GM23338 (cell line): ENCODE data around the gene TDP2. TPM values are rescaled to one million over a fixed set of nuclear protein-coding genes. Genes with fewer than 3 reads are reported as not detected.

Experiments used
- ATAC-seq: fragments of 200-7000 bp; cut with Tn5 transposase; 3 replicates; pipeline ENCODE4 v1.9.1; 2020
- DNase-seq: peaks from one replicate; pipeline ENCODE4 v3.0.0-alpha.2; 2015; ENCODE audit warnings: low spot score
- H2AFZ ChIP-seq: fragments of 200-600 bp; sonication (generic); 2 replicates; pipeline ENCODE4 v1.8.0; 2016; ENCODE audit warnings: antibody characterized with exemption, mild to moderate bottlenecking, moderate library complexity
- H3F3A ChIP-seq: fragments of 200-600 bp; sonication (generic); replicated peaks from 2 replicates; pipeline ENCODE4 v1.8.0; 2017; ENCODE audit warnings: antibody characterized with exemption, mixed run types, low read depth
- H3K27ac ChIP-seq: fragments of 200-600 bp; sonication (generic); 2 replicates; pipeline ENCODE4 v1.6.1; 2016; ENCODE audit warnings: low read depth
- H3K27me3 ChIP-seq: fragments of 200-600 bp; sonication (generic); 2 replicates; pipeline ENCODE4 v1.8.0; 2016; ENCODE audit warnings: mild to moderate bottlenecking, mixed run types, moderate library complexity; ENCODE audit not compliant: insufficient read depth
- H3K36me3 ChIP-seq: fragments of 200-600 bp; sonication (generic); 2 replicates; pipeline ENCODE4 v1.8.0; 2016; ENCODE audit warnings: mild to moderate bottlenecking; ENCODE audit not compliant: insufficient read depth
- H3K4me1 ChIP-seq: fragments of 200-600 bp; sonication (generic); 2 replicates; pipeline ENCODE4 v1.8.0; 2016; ENCODE audit warnings: mild to moderate bottlenecking, moderate library complexity; ENCODE audit not compliant: insufficient read depth
- H3K4me2 ChIP-seq: fragments of 200-600 bp; sonication (generic); 2 replicates; pipeline ENCODE4 v1.7.1; 2017; ENCODE audit warnings: mixed run types
- H3K4me3 ChIP-seq: fragments of 200-600 bp; sonication (generic); 2 replicates; pipeline ENCODE4 v1.6.1; 2016; ENCODE audit warnings: mixed run types
- H3K79me2 ChIP-seq: fragments of 200-600 bp; sonication (generic); replicated peaks from 2 replicates; pipeline ENCODE4 v1.8.0; 2017; ENCODE audit warnings: mild to moderate bottlenecking; ENCODE audit not compliant: insufficient read depth
- H3K9me2 ChIP-seq: fragments of 200-600 bp; sonication (generic); 2 replicates; pipeline ENCODE4 v1.8.0; 2017; ENCODE audit not compliant: insufficient read depth
- H4K20me1 ChIP-seq: fragments of 200-600 bp; sonication (generic); replicated peaks from 2 replicates; pipeline ENCODE4 v1.8.0; 2017; ENCODE audit warnings: mild to moderate bottlenecking; ENCODE audit not compliant: insufficient read depth
- H3K27ac Mint-ChIP-seq: 2 replicates; pipeline ENCODE4 v1.8.0; 2020; ENCODE audit warnings: inconsistent platforms, mild to moderate bottlenecking, moderate library complexity, mixed read lengths
- H3K27me3 Mint-ChIP-seq: 3 replicates; pipeline ENCODE4 v1.8.0; 2022; ENCODE audit warnings: low read depth, mild to moderate bottlenecking, moderate library complexity, mixed read lengths, inconsistent platforms; ENCODE audit not compliant: insufficient read depth, poor library complexity
- H3K36me3 Mint-ChIP-seq: 3 replicates; pipeline ENCODE4 v1.8.0; 2021; ENCODE audit warnings: low read depth, mild to moderate bottlenecking, inconsistent platforms, moderate library complexity, mixed read lengths
- H3K4me1 Mint-ChIP-seq: 3 replicates; pipeline ENCODE4 v1.8.0; 2020; ENCODE audit warnings: mild to moderate bottlenecking, inconsistent platforms, mixed read lengths
- H3K4me3 Mint-ChIP-seq: 3 replicates; pipeline ENCODE4 v1.8.0; 2021; ENCODE audit warnings: moderate library complexity, mild to moderate bottlenecking, inconsistent platforms, mixed read lengths
- H3K9me3 Mint-ChIP-seq: 3 replicates; pipeline ENCODE4 v1.8.0; 2020; ENCODE audit warnings: moderate library complexity, mild to moderate bottlenecking, inconsistent platforms, mixed read lengths
- CTCF ChIP-seq, 2 experiments: fragments of 200-600 bp in 1 of 2; sonication (generic) in 1 of 2; conservative IDR thresholded peaks; 2 replicates each; pipeline versions ENCODE4 v1.5.1 to v1.6.1; 2016 to 2017; ENCODE audit warnings: antibody characterized with exemption in 2 of 2, low read depth in 2 of 2, mild to moderate bottlenecking in 2 of 2, moderate library complexity in 1 of 2
- ETS1 ChIP-seq: IDR thresholded peaks from 2 replicates; pipeline ENCODE4 v1.6.1; 2016; ENCODE audit warnings: antibody characterized with exemption
- EZH2 ChIP-seq: fragments of 200-600 bp; sonication (generic); IDR thresholded peaks from one replicate; pipeline ENCODE4 v1.8.0; 2017; ENCODE audit warnings: antibody characterized with exemption, mild to moderate bottlenecking, low read depth; ENCODE audit not compliant: unreplicated experiment
- EZH2phosphoT487 ChIP-seq: fragments of 200-600 bp; sonication (generic); IDR thresholded peaks from one replicate; pipeline ENCODE4 v1.8.1; 2018; ENCODE audit warnings: antibody characterized with exemption; ENCODE audit not compliant: unreplicated experiment
- POLR2AphosphoS5 ChIP-seq: IDR thresholded peaks from 2 replicates; pipeline ENCODE4 v1.6.1; 2016; ENCODE audit warnings: antibody characterized with exemption, low read depth
- STAT1 ChIP-seq: IDR thresholded peaks from one replicate; pipeline ENCODE4 v1.6.1; 2016; ENCODE audit warnings: antibody characterized with exemption; ENCODE audit not compliant: unreplicated experiment
- ZNF114 ChIP-seq: fragments of 250-450 bp; sonication (Bioruptor Pico); IDR thresholded peaks from 2 replicates; pipeline ENCODE4 v1.5.0; 2020; ENCODE audit warnings: mild to moderate bottlenecking, moderate library complexity
- ZNF331 ChIP-seq: fragments of 250-450 bp; sonication (Bioruptor Pico); IDR thresholded peaks from 2 replicates; pipeline ENCODE4 v1.5.0; 2020; ENCODE audit warnings: low read depth, mild to moderate bottlenecking, moderate library complexity
- polyA plus RNA-seq: library from polyadenylated mRNA; unstranded; fragments of >200 nt; fragmentation: Nextera tagmentation; extraction: Ambion mirVana; gene quantifications from 2 replicates; pipeline ENCODE4 v1.2.1, GENCODE V29; 2016
- total RNA-seq: library from RNA; depleted of rRNA; stranded (reverse); fragments of >200 nt; shearing (Covaris generic); gene quantifications from 2 replicates; pipeline ENCODE4 v1.2.3, GENCODE V29; 2014

The TDP2 gene
- total and polyA plus RNA-seq, 2 experiments from 2014 or later, result 46.8 to 47.8 TPM

- peaks cover 4% of the 10 kb centered on the region; the same call in 2 of the 3 replicates for H3K4me1 Mint-ChIP-seq
- H3K36me3 ChIP-seq, result peaks cover 43% of the 10 kb centered on the region
- peaks cover under 1% of the 10 kb centered on the region; the same call in 1 of the 2 replicates for H3F3A ChIP-seq
- peaks cover 6% of the 10 kb centered on the region for H3K27me3 Mint-ChIP-seq
- no peak for TF ChIP-seq EZH2
- no peak for TF ChIP-seq ETS1
- no peak for TF ChIP-seq ZNF114 (CRISPR knock-in tag)
- TF ChIP-seq ZNF331 (CRISPR knock-in tag), result no peak
- TF ChIP-seq POLR2AphosphoS5, result no peak
- no peak for TF ChIP-seq CTCF (conservative IDR thresholded peaks at IDR 0.05; ENCODE audit: low read depth in 2 of 2)
- TF ChIP-seq STAT1, result no peak
- H3K9me2 ChIP-seq, result no peaks in the 10 kb centered on the region
- H3K27ac ChIP-seq, result no peak overlapping the region
- no peaks in the 10 kb centered on the region for H3K9me3 Mint-ChIP-seq
- no peaks in the 10 kb centered on the region for H3K27me3 ChIP-seq
- no peak overlapping the region for H3K4me2 ChIP-seq
- peaks cover 40% of the 10 kb centered on the region for H3K36me3 Mint-ChIP-seq
- H2AFZ ChIP-seq, result no peak overlapping the region
- no peak overlapping the region for H3K4me3 ChIP-seq
- DNase-seq (no peak), ATAC-seq (no peak)
- H4K20me1 ChIP-seq, result no peaks in the 10 kb centered on the region
- H3K4me3 Mint-ChIP-seq, result no peak overlapping the region
- H3K79me2 ChIP-seq, result 0 out of 2 replicates have a peak, but pooled peaks cover 4% of the 10 kb centered on the region
- H3K4me1 ChIP-seq, result peaks cover under 1% of the 10 kb centered on the region; the same call in 1 of the 2 replicates
- H3K27ac Mint-ChIP-seq, result no peak overlapping the region
Observed at GRCh38 chr6:24650365-24650764, 16.3 kb downstream of the TDP2 start.

GRCh38 chr6:24649691-24650090 is 17.0 kb downstream of the TDP2 start:
- Histone ChIP-seq H3K9me2 (no peaks in the 10 kb centered on the region), H3K79me2 (no peaks in the 10 kb centered on the region), H3K27me3 (peaks cover 6% of the 10 kb centered on the region; the same call in 1 of the 2 replicates), H3F3A (peaks cover 4% of the 10 kb centered on the region; the same call in 1 of the 2 replicates), H4K20me1 (no peaks in the 10 kb centered on the region), H3K4me3 (no peak overlapping the region), H3K27ac (no peak overlapping the region; the same call in 1 of the 2 replicates), H3K4me1 (peaks cover 8% of the 10 kb centered on the region), H3K36me3 (peaks cover 43% of the 10 kb centered on the region), H3K4me2 (no peak overlapping the region), H2AFZ (no peak overlapping the region)
- Mint-ChIP-seq H3K27me3 (peaks cover 6% of the 10 kb centered on the region), H3K36me3 (peaks cover 38% of the 10 kb centered on the region), H3K4me1 (peaks cover 11% of the 10 kb centered on the region), H3K27ac (no peak overlapping the region), H3K9me3 (no peaks in the 10 kb centered on the region), H3K4me3 (no peak overlapping the region)
- DNase-seq (no peak), ATAC-seq (no peak)
- TF ChIP-seq POLR2AphosphoS5 (no peak), EZH2phosphoT487 (no peak)
